K562 (cell line): Measurements from ENCODE around the gene SYNE2. TPM values are rescaled to one million over a fixed set of nuclear protein-coding genes. Genes with fewer than 3 reads are reported as not detected.

ENCODE experiments used
- ATAC-seq: fragments of 200-7000 bp; cut with Tn5 transposase; 3 replicates; pipeline ENCODE4 v1.9.1; 2020; ENCODE audit warnings: moderate library complexity
- BruUV-seq: library from RNA; stranded (reverse); fragments of 400-500 nt; replicated peaks from 2 replicates; lab custom pipeline; 2021; lab: Mats Ljungman, UMichigan
- CTCF ChIA-PET: fragments of 300-600 bp; formaldehyde crosslinking; extraction: SDS; loops from one replicate; lab custom pipeline; 2021; ENCODE audit warnings: low intra/inter-chr PET ratio; lab: Yijun Ruan, JAX
- POLR2A ChIA-PET: fragments of 300-600, 350-650 bp; sonication (Branson Sonifier 250); formaldehyde crosslinking; extraction: SDS; loops from one replicate; lab custom pipeline; 2021; ENCODE audit warnings: antibody characterized with exemption, inconsistent platforms; lab: Yijun Ruan, JAX
- DNase-seq, 4 experiments: peaks; one replicate each; pipeline versions ENCODE4 v3.0.0 to v3.0.0-alpha.2; 2011 to 2018; ENCODE audit warnings: low spot score in 3 of 4, mixed read lengths in 3 of 4; ENCODE audit errors: extremely low read depth in 1 of 4
- FAIRE-seq: peaks from 2 replicates; lab custom pipeline; 2011; peaks lifted over from hg19 to GRCh38; lab: Jason Lieb, UNC
- H2AFZ ChIP-seq: 2 replicates; pipeline ENCODE4 v1.6.0; 2011; ENCODE audit warnings: low read depth, low read length, control low read depth, inconsistent platforms
- H3K27ac ChIP-seq: fragments of 200-600 bp; 3 replicates; pipeline ENCODE4 v1.8.0; 2011; ENCODE audit warnings: low read depth, mild to moderate bottlenecking, control low read depth, inconsistent platforms, low read length, moderate library complexity, mixed read lengths; ENCODE audit errors: extremely low read depth
- H3K27me3 ChIP-seq, 2 experiments: fragments of 300-600 bp in 1 of 2; 2 replicates in 1 of 2; 3 replicates in 1 of 2; pipeline versions ENCODE4 v1.6.0 to v1.8.0; 2011; ENCODE audit warnings: inconsistent platforms in 2 of 2, low read length in 2 of 2, mild to moderate bottlenecking in 1 of 2, mixed read lengths in 1 of 2, moderate library complexity in 1 of 2; ENCODE audit not compliant: control insufficient read depth in 2 of 2, insufficient read depth in 2 of 2
- H3K36me3 ChIP-seq: fragments of 300-600 bp; 3 replicates; pipeline ENCODE4 v1.8.0; 2011; ENCODE audit warnings: mild to moderate bottlenecking, low read length, inconsistent platforms; ENCODE audit not compliant: control insufficient read depth, insufficient read depth
- H3K4me1 ChIP-seq, 2 experiments: fragments of 200-600 bp in 1 of 2; replicated peaks in 1 of 2; 2 replicates in 1 of 2; 3 replicates in 1 of 2; pipeline versions ENCODE4 v1.5.1 to v1.8.0; 2011; ENCODE audit warnings: inconsistent platforms in 2 of 2, low read length in 2 of 2, mild to moderate bottlenecking in 1 of 2, mixed read lengths in 1 of 2, moderate library complexity in 1 of 2; ENCODE audit not compliant: control insufficient read depth in 2 of 2, insufficient read depth in 2 of 2
- H3K4me2 ChIP-seq: 2 replicates; pipeline ENCODE4 v1.6.1; 2011; ENCODE audit warnings: low read length, control low read depth, inconsistent platforms, mixed read lengths; ENCODE audit not compliant: insufficient read depth
- H3K4me3 ChIP-seq: fragments of 200-600 bp; sonication (generic), shearing (Covaris generic); 2 replicates; pipeline ENCODE4 v1.5.1; 2016; ENCODE audit warnings: control low read depth, inconsistent platforms
- H3K79me2 ChIP-seq: fragments of 200-600 bp; 3 replicates; pipeline ENCODE4 v1.8.0; 2011; ENCODE audit warnings: low read length, inconsistent platforms; ENCODE audit not compliant: control insufficient read depth, insufficient read depth
- H3K9ac ChIP-seq, 2 experiments: 2 replicates each; pipeline versions ENCODE4 v1.6.0 to v1.6.1; 2011; ENCODE audit warnings: low read depth in 2 of 2, low read length in 2 of 2, control low read depth in 1 of 2, inconsistent platforms in 1 of 2, mild to moderate bottlenecking in 1 of 2, mixed read lengths in 1 of 2; ENCODE audit not compliant: insufficient read depth in 1 of 2
- H3K9me1 ChIP-seq: one replicate; pipeline ENCODE4 v1.6.0; 2011; ENCODE audit warnings: inconsistent platforms, mild to moderate bottlenecking, low read length, moderate library complexity; ENCODE audit not compliant: control insufficient read depth, insufficient read depth
- H3K9me3 ChIP-seq: replicated peaks from 2 replicates; pipeline ENCODE4 v1.5.1; 2011; ENCODE audit warnings: low read depth, low read length, inconsistent platforms; ENCODE audit not compliant: control insufficient read depth, insufficient read depth
- H4K20me1 ChIP-seq: replicated peaks from 2 replicates; pipeline ENCODE4 v1.6.1; 2011; ENCODE audit warnings: low read length, inconsistent platforms, mixed read lengths; ENCODE audit not compliant: control insufficient read depth, insufficient read depth
- BMI1 ChIP-seq: fragments of 150-350 bp; IDR thresholded peaks from 2 replicates; pipeline ENCODE4 v1.6.1; 2014; ENCODE audit warnings: low read length
- KHSRP ChIP-seq: fragments of 450-650 bp; IDR thresholded peaks from 2 replicates; pipeline ENCODE4 v1.6.1; 2017
- PHB2 ChIP-seq: fragments of 450-650 bp; IDR thresholded peaks from 2 replicates; pipeline ENCODE4 v1.6.1; 2017; ENCODE audit warnings: low read depth
- SIN3A ChIP-seq, 2 experiments: fragments of 150-350 bp in 1 of 2; IDR thresholded peaks; 2 replicates each; pipeline ENCODE4 v1.6.1; 2011 to 2016; ENCODE audit warnings: borderline replicate concordance in 2 of 2, low read depth in 2 of 2, low read length in 2 of 2, mild to moderate bottlenecking in 2 of 2, moderate library complexity in 2 of 2; ENCODE audit not compliant: control insufficient read depth in 1 of 2
- SMARCC2 ChIP-seq: fragments of 450-650 bp; IDR thresholded peaks from 2 replicates; pipeline ENCODE4 v1.6.1; 2017; ENCODE audit warnings: antibody characterized with exemption, moderate library complexity, mild to moderate bottlenecking, low read depth
- TCF7 ChIP-seq: sonication (generic); IDR thresholded peaks from 2 replicates; pipeline ENCODE4 v1.6.1; 2016; ENCODE audit warnings: antibody characterized with exemption, borderline replicate concordance
- WGBS: fragments of 100-300 bp; shearing (Covaris generic); methylation state at CpG from one replicate; pipeline ENCODE4 v1.1.6; 2016; ENCODE audit warnings: low coverage, mixed read lengths; ENCODE audit not compliant: insufficient coverage; ENCODE audit errors: missing lambda C conversion rate; 5-methylcytosine and 5-hydroxymethylcytosine counted together
- in situ Hi-C: fragments of 300-500 bp; cut with MboI; formaldehyde crosslinking; loops from 4 replicates; pipeline ENCODE4 v1.15.0; 2018; ENCODE audit warnings: inconsistent platforms, mixed read lengths
- intact Hi-C: fragments of 100-400 bp; cut with micrococcal nuclease; formaldehyde crosslinking; loops from 2 replicates; pipeline ENCODE4 v1.14.2; 2022
- polyA plus RNA-seq, 8 experiments: library from polyadenylated mRNA; depleted of rRNA in 4 of 8; stranded (reverse) in 5 of 8; unstranded in 3 of 8; fragments of >200 nt; fragmentation: Nextera tagmentation in 2 of 8; fragmentation: Illumina TruSeq in 1 of 8; extraction: Ambion mirVana in 2 of 8; extraction: Trizol in 1 of 8; gene quantifications; 2 replicates each; pipeline versions ENCODE4 v1.2.1 to v1.2.3, GENCODE V29; 2011 to 2014; ENCODE audit warnings: inconsistent platforms in 1 of 8, missing spikeins in 1 of 8
- total RNA-seq, 7 experiments: library from RNA; depleted of rRNA in 6 of 7; stranded (reverse); fragments of >200 nt in 6 of 7; fragmentation: Illumina TruSeq in 2 of 7; extraction: Trizol in 2 of 7; gene quantifications; 2 replicates each; pipeline versions ENCODE4 v1.2.1 to v1.2.3, GENCODE V29; 2011 to 2021; ENCODE audit warnings: low replicate concordance in 1 of 7
- TF ChIP-seq, protein P1 (sequence below): sonication (generic); formaldehyde crosslinking; IDR thresholded peaks from 2 replicates; pipeline ENCODE4 v1.8.1; 2023; ENCODE audit warnings: mild to moderate bottlenecking, missing genetic modification reagents

SYNE2 gene
- total and polyA plus RNA-seq, 9 of the 15 experiments (the other 6 are each of a cell fraction or from before 2014, with no cell fraction given): 0.06 to 0.53 (median 0.11) TPM

DNA sequence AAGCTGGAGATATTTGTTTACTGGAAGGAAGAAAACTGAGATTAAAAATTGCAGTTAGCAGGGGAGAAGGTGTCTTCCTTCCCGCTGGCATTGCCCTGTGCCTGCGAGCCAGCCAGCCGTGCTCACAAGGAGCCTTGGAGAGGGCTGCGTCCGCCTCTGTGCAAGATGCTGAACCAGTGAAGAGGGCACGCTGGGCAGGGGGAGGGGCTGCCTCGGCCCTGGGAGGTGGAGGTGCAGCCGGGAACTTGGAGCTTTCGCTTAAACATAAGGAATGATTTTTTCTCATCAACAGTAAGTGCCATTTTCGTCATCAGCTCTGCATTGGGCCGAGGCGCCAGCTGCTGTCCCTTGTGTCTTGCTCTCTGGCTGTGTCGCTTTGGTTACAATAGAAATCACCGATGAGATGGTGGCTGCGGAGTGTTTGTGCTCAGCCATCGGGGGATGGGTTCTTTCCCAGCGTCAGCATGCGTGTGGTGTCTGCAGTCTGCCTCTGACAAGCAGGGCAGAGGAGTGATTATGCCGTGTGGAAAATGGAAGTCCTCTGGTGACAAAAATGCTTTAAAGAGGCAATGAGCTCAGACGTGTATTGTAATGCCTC, 344.1 kb downstream of the SYNE2 start:
- Histone ChIP-seq H3K4me3 (no peak overlapping the region), H3K79me2 (no peaks in the 10 kb centered on the region), H2AFZ (peak overlapping the region; percentile 74), H3K27me3 (no peaks in the 10 kb centered on the region), H3K36me3 (no peaks in the 10 kb centered on the region), H4K20me1 (no peaks in the 10 kb centered on the region), H3K27ac (no peak overlapping the region), H3K9ac (peak overlapping the region in 1 of 2 experiments; percentile 81; a peak in 1 of 4 replicates), H3K4me2 (peak overlapping the region; percentile 16; the same call in 1 of the 2 replicates), H3K4me1 (peaks cover 5 to 22% of the 10 kb centered on the region in 2 experiments; a peak in 4 of 5 replicates), H3K9me1 (no peaks in the 10 kb centered on the region), H3K9me3 (no peaks in the 10 kb centered on the region)
- in situ Hi-C loops (no loop called here), intact Hi-C loops (no loop called here)
- no peak for TF ChIP-seq TCF7
- TF ChIP-seq SMARCC2: no peak
- ATAC-seq (peak; percentile 34; the same call in 2 of the 3 replicates), FAIRE-seq (no peak), DNase-seq (peak in 1 of 4 experiments; percentile 13)
- ChIA-PET CTCF (no interaction called here), POLR2A (interaction anchor here (0.6 to 1.7 kb wide), 3 partner anchors 13 to 253 kb away, joined by 3 to 4 read pairs (median 3); no protein-coding TSS in a partner anchor)
- WGBS: 47% methylated on average over 11 of the region's 20 CpGs
- no TSS peak for BruUV-seq

DNA sequence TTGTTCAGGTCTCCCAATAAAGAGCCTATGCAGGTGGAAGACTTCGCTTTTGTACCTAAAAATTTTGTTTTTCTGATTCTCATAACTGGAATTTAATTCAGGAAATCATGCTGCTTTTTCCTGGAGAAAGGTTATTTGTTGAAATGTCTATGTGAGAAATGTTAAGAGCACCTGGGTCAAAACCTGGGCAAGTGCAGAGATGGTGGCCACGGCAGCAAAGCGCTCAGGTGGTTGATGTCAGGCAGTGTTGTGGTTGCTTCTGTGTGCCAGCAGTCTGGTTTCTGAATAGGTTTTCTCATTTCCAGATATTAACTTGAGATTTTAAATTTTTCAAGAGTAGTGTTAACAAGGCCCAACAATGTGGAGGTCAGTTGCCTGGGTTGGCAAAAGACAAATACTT, 345.2 kb downstream of the SYNE2 start:
- Histone ChIP-seq H3K36me3 (no peaks in the 10 kb centered on the region), H3K27me3 (no peaks in the 10 kb centered on the region), H3K4me3 (no peak overlapping the region), H3K27ac (no peak overlapping the region), H3K9me1 (no peaks in the 10 kb centered on the region), H3K4me2 (no peak overlapping the region), H4K20me1 (no peaks in the 10 kb centered on the region), H3K4me1 (peaks cover 5 to 22% of the 10 kb centered on the region in 2 experiments; a peak in 4 of 5 replicates), H3K9me3 (no peaks in the 10 kb centered on the region), H3K9ac (no peak overlapping the region), H2AFZ (no peak overlapping the region), H3K79me2 (no peaks in the 10 kb centered on the region)
- in situ Hi-C loops (no loop called here), intact Hi-C loops (no loop called here)
- ChIA-PET POLR2A (interaction anchor here (1.7 kb wide), 1 partner anchor 12 kb away, joined by 3 read pairs; no protein-coding TSS in a partner anchor), CTCF (no interaction called here)
- no peak for DNase-seq
- no peak for TF ChIP-seq SIN3A (IDR thresholded peaks at IDR 0.05; ENCODE audit: borderline replicate concordance in 2 of 2, control insufficient read depth in 1 of 2, low read depth in 2 of 2, low read length in 2 of 2)
- TF ChIP-seq BMI1: no peak
- no peak for TF ChIP-seq KHSRP
- TF ChIP-seq PHB2: no peak
- TF ChIP-seq, protein P1, sequence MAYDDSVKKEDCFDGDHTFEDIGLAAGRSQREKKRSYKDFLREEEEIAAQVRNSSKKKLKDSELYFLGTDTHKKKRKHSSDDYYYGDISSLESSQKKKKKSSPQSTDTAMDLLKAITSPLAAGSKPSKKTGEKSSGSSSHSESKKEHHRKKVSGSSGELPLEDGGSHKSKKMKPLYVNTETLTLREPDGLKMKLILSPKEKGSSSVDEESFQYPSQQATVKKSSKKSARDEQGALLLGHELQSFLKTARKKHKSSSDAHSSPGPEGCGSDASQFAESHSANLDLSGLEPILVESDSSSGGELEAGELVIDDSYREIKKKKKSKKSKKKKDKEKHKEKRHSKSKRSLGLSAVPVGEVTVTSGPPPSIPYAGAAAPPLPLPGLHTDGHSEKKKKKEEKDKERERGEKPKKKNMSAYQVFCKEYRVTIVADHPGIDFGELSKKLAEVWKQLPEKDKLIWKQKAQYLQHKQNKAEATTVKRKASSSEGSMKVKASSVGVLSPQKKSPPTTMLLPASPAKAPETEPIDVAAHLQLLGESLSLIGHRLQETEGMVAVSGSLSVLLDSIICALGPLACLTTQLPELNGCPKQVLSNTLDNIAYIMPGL (CRISPR knock-in tag): no peak
- no TSS peak for BruUV-seq
- no peak for ATAC-seq
- no peak for FAIRE-seq
- 74% methylated on average over 3 of the region's 3 CpGs for WGBS
